Measurements from ENCODE around the gene TUBA3D. TPM values are rescaled to one million over a fixed set of nuclear protein-coding genes. Genes with fewer than 3 reads are reported as not detected.
"Not testable (repeated sequence)": the region's sequence is repeated elsewhere in the genome, so short reads cannot be mapped to it uniquely, and the experiment has no call there.

The TUBA3D gene
- polyA plus RNA-seq, 1 of the 3 experiments (the other 2 are of a cell fraction) = not detected

- H3K9me3 ChIP-seq = no peaks in the 10 kb centered on the region
- DNase-seq = no peak
- no peak overlapping the region for H3K9ac ChIP-seq
- H3K4me1 ChIP-seq (ENCODE audit: control insufficient read depth in 1 of 2, insufficient read depth in 2 of 2, low read depth in 1 of 2, low read length in 1 of 2) = no peaks in the 10 kb centered on the region
- H3K9me2 ChIP-seq = no peaks in the 10 kb centered on the region
- H3K79me2 ChIP-seq (ENCODE audit: insufficient read depth) = no peaks in the 10 kb centered on the region
- POLR2A ChIA-PET = no interaction called here
- TF ChIP-seq RAD21 (IDR thresholded peaks at IDR 0.05; ENCODE audit: low read length) = no peak
- TF ChIP-seq NRF1 (IDR thresholded peaks at IDR 0.05; ENCODE audit: low read depth, low read length) = no peak
- TF ChIP-seq NFIC (IDR thresholded peaks at IDR 0.05; ENCODE audit: borderline replicate concordance) = no peak
- H3K27me3 ChIP-seq (ENCODE audit: insufficient read depth) = no peaks in the 10 kb centered on the region
- 97% methylated on average over 9 of the region's 15 CpGs for WGBS (ENCODE audit: low lambda C conversion rate)
- no peak overlapping the region for H2AFZ ChIP-seq (ENCODE audit: low read depth)
- CTCF ChIA-PET = interaction anchor here (0.8 kb wide), 1 partner anchor 27 kb away, joined by 3 read pairs; the partner anchor contains the start of gene MZT2A
- no peaks in the 10 kb centered on the region for H4K20me1 ChIP-seq (ENCODE audit: insufficient read depth)
- no peak overlapping the region for H3K4me2 ChIP-seq
- no peaks in the 10 kb centered on the region for H3F3A ChIP-seq (replicated peaks; ENCODE audit: insufficient read depth)
- no peak overlapping the region for H3K27ac ChIP-seq (ENCODE audit: low read depth in 2 of 2, low read length in 1 of 2)
- peaks cover 0 to 5% of the 10 kb centered on the region in 2 experiments for H3K36me3 ChIP-seq (replicated peaks in 1 of 2; ENCODE audit: control insufficient read depth in 1 of 2, insufficient read depth in 2 of 2, low read length in 1 of 2)
- H3K4me3 ChIP-seq (ENCODE audit: low read depth in 2 of 2, low read length in 1 of 2) = no peak overlapping the region
These were observed 43.5 kb downstream of the TUBA3D start for GRCh38 chr2:131519466-131519865.

GRCh38 chr2:131519871-131520470, 44.1 kb downstream of the TUBA3D start:
- H3K27ac ChIP-seq (ENCODE audit: low read depth in 2 of 2, low read length in 1 of 2); H3K9me3 ChIP-seq; H3K4me3 ChIP-seq (ENCODE audit: low read depth in 2 of 2, low read length in 1 of 2); H3K79me2 ChIP-seq (ENCODE audit: insufficient read depth); H3F3A ChIP-seq (replicated peaks; ENCODE audit: insufficient read depth); H4K20me1 ChIP-seq (ENCODE audit: insufficient read depth); DNase-seq; H3K27me3 ChIP-seq (ENCODE audit: insufficient read depth); H3K4me2 ChIP-seq; H2AFZ ChIP-seq (ENCODE audit: low read depth); H3K9ac ChIP-seq; H3K36me3 ChIP-seq (replicated peaks in 1 of 2; ENCODE audit: control insufficient read depth in 1 of 2, insufficient read depth in 2 of 2, low read length in 1 of 2); H3K9me2 ChIP-seq; POLR2A ChIA-PET; H3K4me1 ChIP-seq (ENCODE audit: control insufficient read depth in 1 of 2, insufficient read depth in 2 of 2, low read depth in 1 of 2, low read length in 1 of 2): not testable (repeated sequence)
- CTCF ChIA-PET = interaction anchor here (0.8 kb wide), 1 partner anchor 28 kb away, joined by 3 read pairs; the partner anchor contains the start of gene MZT2A
- WGBS (ENCODE audit: low lambda C conversion rate) = 98% methylated on average over 10 of the region's 24 CpGs

- no peak overlapping the region for H3K27ac ChIP-seq (ENCODE audit: low read depth in 2 of 2, low read length in 1 of 2)
- no peaks in the 10 kb centered on the region for H3K27me3 ChIP-seq (ENCODE audit: insufficient read depth)
- H3K4me3 ChIP-seq (ENCODE audit: low read depth in 2 of 2, low read length in 1 of 2) = no peak overlapping the region
- no peaks in the 10 kb centered on the region for H3K79me2 ChIP-seq (ENCODE audit: insufficient read depth)
- H2AFZ ChIP-seq (ENCODE audit: low read depth) = no peak overlapping the region
- H3K36me3 ChIP-seq (replicated peaks in 1 of 2; ENCODE audit: control insufficient read depth in 1 of 2, insufficient read depth in 2 of 2, low read length in 1 of 2) = peaks cover 0 to 5% of the 10 kb centered on the region in 2 experiments
- no peaks in the 10 kb centered on the region for H3K4me1 ChIP-seq (ENCODE audit: control insufficient read depth in 1 of 2, insufficient read depth in 2 of 2, low read depth in 1 of 2, low read length in 1 of 2)
- no peak overlapping the region for H3K9ac ChIP-seq
- 89% methylated on average over 7 of the region's 10 CpGs for WGBS (ENCODE audit: low lambda C conversion rate)
- no peaks in the 10 kb centered on the region for H3K9me3 ChIP-seq
- POLR2A ChIA-PET = no interaction called here
- CTCF ChIA-PET = no interaction called here
- no peak overlapping the region for H3K4me2 ChIP-seq
- TF ChIP-seq RFX5 (IDR thresholded peaks at IDR 0.05; ENCODE audit: low read length) (no peak), PBX3 (IDR thresholded peaks at IDR 0.05) (no peak)
- DNase-seq = no peak
- no peaks in the 10 kb centered on the region for H3K9me2 ChIP-seq
- no peaks in the 10 kb centered on the region for H4K20me1 ChIP-seq (ENCODE audit: insufficient read depth)
- H3F3A ChIP-seq (replicated peaks; ENCODE audit: insufficient read depth) = no peaks in the 10 kb centered on the region
These were observed 44.6 kb downstream of the TUBA3D start for GRCh38 chr2:131520526-131520925.

- H3K36me3 ChIP-seq (replicated peaks in 1 of 2; ENCODE audit: control insufficient read depth in 1 of 2, insufficient read depth in 2 of 2, low read length in 1 of 2); H3K9ac ChIP-seq; H3K4me3 ChIP-seq (ENCODE audit: low read depth in 2 of 2, low read length in 1 of 2); H3K79me2 ChIP-seq (ENCODE audit: insufficient read depth); H3K4me1 ChIP-seq (ENCODE audit: control insufficient read depth in 1 of 2, insufficient read depth in 2 of 2, low read depth in 1 of 2, low read length in 1 of 2); H3K4me2 ChIP-seq; H3K27me3 ChIP-seq (ENCODE audit: insufficient read depth); H3K9me2 ChIP-seq; H4K20me1 ChIP-seq (ENCODE audit: insufficient read depth); H3F3A ChIP-seq (replicated peaks; ENCODE audit: insufficient read depth); H2AFZ ChIP-seq (ENCODE audit: low read depth); H3K27ac ChIP-seq (ENCODE audit: low read depth in 2 of 2, low read length in 1 of 2); H3K9me3 ChIP-seq; DNase-seq; POLR2A ChIA-PET: not testable (repeated sequence)
- whole genome bisulfite sequencing (ENCODE audit: low lambda C conversion rate) = 97% methylated on average over 4 of the region's 6 CpGs
- CTCF ChIA-PET = interaction anchor here (0.9 to 1.2 kb wide), 3 partner anchors 29 to 151 kb away, joined by 3 read pairs; partner anchors contain the start of gene MZT2A
These were observed 45.6 kb downstream of the TUBA3D start for GRCh38 chr2:131521524-131521923.

Data from SK-N-SH (cell line).